IMR-90 (cell line): ENCODE results near the gene FBXL20. TPM values are rescaled to one million over a fixed set of nuclear protein-coding genes. Genes with fewer than 3 reads are reported as not detected.

Experiments
- ATAC-seq: fragments of 200-7000 bp; cut with Tn5 transposase; 2 replicates; pipeline ENCODE4 v1.9.1; 2020; ENCODE audit warnings: low read depth, mild to moderate bottlenecking, moderate library complexity
- BruUV-seq: library from RNA; stranded (reverse); fragments of 400-500 nt; replicated peaks from 2 replicates; lab custom pipeline; 2021; lab: Mats Ljungman, UMichigan
- CTCF ChIA-PET: fragments of 300-600 bp; formaldehyde crosslinking; extraction: SDS; loops from one replicate; lab custom pipeline; 2021; ENCODE audit warnings: antibody characterized with exemption; lab: Yijun Ruan, JAX
- POLR2A ChIA-PET: fragments of 300-600 bp; sonication (Branson Sonifier 250); formaldehyde crosslinking; loops from one replicate; lab custom pipeline; 2022; ENCODE audit warnings: antibody characterized with exemption; ENCODE audit not compliant: unreplicated experiment; lab: Charles Lee
- DNase-seq: peaks from one replicate; pipeline ENCODE4 v3.0.0; 2013
- H2AFZ ChIP-seq: replicated peaks from 2 replicates; pipeline ENCODE3; 2013; ENCODE audit warnings: low read length, mild to moderate bottlenecking; ENCODE audit not compliant: poor library complexity
- H2AK5ac ChIP-seq: 2 replicates; pipeline ENCODE4 v1.6.1; 2013; ENCODE audit warnings: low read depth, low read length, inconsistent platforms
- H2AK9ac ChIP-seq: replicated peaks from 2 replicates; pipeline ENCODE3; 2013; ENCODE audit warnings: mild to moderate bottlenecking, low read depth, low read length, moderate library complexity; ENCODE audit not compliant: poor library complexity
- H2BK120ac ChIP-seq: 2 replicates; pipeline ENCODE4 v1.6.1; 2013; ENCODE audit warnings: low read depth, low read length, inconsistent platforms
- H2BK15ac ChIP-seq: 3 replicates; pipeline ENCODE4 v1.6.1; 2013; ENCODE audit warnings: low read depth, low read length, inconsistent platforms
- H2BK20ac ChIP-seq: 2 replicates; pipeline ENCODE4 v1.6.1; 2013; ENCODE audit warnings: low read depth, mild to moderate bottlenecking, inconsistent platforms, low read length, moderate library complexity
- H2BK5ac ChIP-seq: 2 replicates; pipeline ENCODE4 v1.6.1; 2013; ENCODE audit warnings: mild to moderate bottlenecking, low read depth, low read length, inconsistent platforms; ENCODE audit not compliant: poor library complexity, severe bottlenecking
- H3K14ac ChIP-seq: replicated peaks from 2 replicates; pipeline ENCODE4 v1.6.1; 2013; ENCODE audit warnings: low read depth, low read length, inconsistent platforms
- H3K18ac ChIP-seq: 2 replicates; pipeline ENCODE4 v1.6.1; 2013; ENCODE audit warnings: low read depth, low read length, control low read depth
- H3K23ac ChIP-seq: 2 replicates; pipeline ENCODE4 v1.6.1; 2013; ENCODE audit warnings: low read depth, low read length, inconsistent platforms
- H3K27ac ChIP-seq: 2 replicates; pipeline ENCODE4 v1.5.1; 2013; ENCODE audit warnings: mild to moderate bottlenecking, control low read depth, low read length; ENCODE audit not compliant: insufficient read depth
- H3K27me3 ChIP-seq: 2 replicates; pipeline ENCODE4 v1.6.1; 2013; ENCODE audit warnings: low read length; ENCODE audit not compliant: control insufficient read depth, insufficient read depth
- H3K36me3 ChIP-seq: 2 replicates; pipeline ENCODE4 v1.6.1; 2013; ENCODE audit warnings: low read length, mixed read lengths; ENCODE audit not compliant: control insufficient read depth, insufficient read depth
- H3K4ac ChIP-seq: 2 replicates; pipeline ENCODE4 v1.6.1; 2013; ENCODE audit warnings: low read depth, low read length, inconsistent platforms
- H3K4me1 ChIP-seq: 2 replicates; pipeline ENCODE4 v1.6.1; 2013; ENCODE audit warnings: low read length, mixed read lengths; ENCODE audit not compliant: control insufficient read depth, insufficient read depth
- H3K4me2 ChIP-seq: 2 replicates; pipeline ENCODE4 v1.6.1; 2013; ENCODE audit warnings: low read depth, mild to moderate bottlenecking, control low read depth, low read length, moderate library complexity
- H3K4me3 ChIP-seq: 2 replicates; pipeline ENCODE4 v1.5.1; 2013; ENCODE audit warnings: low read depth, mild to moderate bottlenecking, control low read depth, low read length, moderate library complexity; ENCODE audit not compliant: insufficient read depth
- H3K56ac ChIP-seq: 2 replicates; pipeline ENCODE4 v1.6.1; 2013; ENCODE audit warnings: low read length, inconsistent platforms; ENCODE audit not compliant: insufficient read depth; ENCODE audit errors: extremely low read depth
- H3K79me1 ChIP-seq, 2 experiments: 2 replicates each; pipeline ENCODE4 v1.6.1; 2013; ENCODE audit warnings: low read length in 2 of 2, inconsistent platforms in 1 of 2, low read depth in 1 of 2
- H3K9ac ChIP-seq: 2 replicates; pipeline ENCODE4 v1.6.1; 2013; ENCODE audit warnings: low read depth, low read length, control low read depth
- H3K9me1 ChIP-seq: 2 replicates; pipeline ENCODE4 v1.6.1; 2013; ENCODE audit warnings: low read length, inconsistent platforms; ENCODE audit not compliant: insufficient read depth
- H3K9me3 ChIP-seq: 2 replicates; pipeline ENCODE4 v1.6.1; 2013; ENCODE audit warnings: low read length; ENCODE audit not compliant: control insufficient read depth, insufficient read depth
- H4K20me1 ChIP-seq: 2 replicates; pipeline ENCODE4 v1.6.1; 2013; ENCODE audit warnings: low read length, inconsistent platforms; ENCODE audit not compliant: insufficient read depth
- H4K5ac ChIP-seq: 2 replicates; pipeline ENCODE4 v1.6.1; 2013; ENCODE audit warnings: mild to moderate bottlenecking, low read depth, low read length, control low read depth
- H4K8ac ChIP-seq, 2 experiments: 2 replicates each; pipeline ENCODE4 v1.6.1; 2013; ENCODE audit warnings: low read depth in 2 of 2, low read length in 2 of 2, control low read depth in 1 of 2, inconsistent platforms in 1 of 2
- H4K91ac ChIP-seq: 2 replicates; pipeline ENCODE4 v1.6.1; 2013; ENCODE audit warnings: low read depth, low read length, inconsistent platforms; ENCODE audit not compliant: insufficient read depth
- BHLHE40 ChIP-seq: fragments of 150-350 bp; IDR thresholded peaks from 2 replicates; pipeline ENCODE4 v1.6.1; 2016; ENCODE audit warnings: mild to moderate bottlenecking, low read depth, low read length
- CEBPB ChIP-seq: IDR thresholded peaks from 2 replicates; pipeline ENCODE4 v1.6.1; 2012; ENCODE audit warnings: low read depth, low read length, improper control_type of control experiment
- CHD1 ChIP-seq: IDR thresholded peaks from 2 replicates; pipeline ENCODE4 v1.6.1; 2012; ENCODE audit warnings: low read depth, low read length, improper control_type of control experiment
- CTCF ChIP-seq: conservative IDR thresholded peaks from 2 replicates; pipeline ENCODE4 v1.5.1; 2012; ENCODE audit warnings: mild to moderate bottlenecking, low read depth, low read length, improper control_type of control experiment
- ELK1 ChIP-seq: fragments of 150-350 bp; IDR thresholded peaks from 2 replicates; pipeline ENCODE4 v1.6.1; 2016; ENCODE audit warnings: low read depth, mild to moderate bottlenecking, low read length, moderate library complexity, borderline replicate concordance
- FOS ChIP-seq: fragments of 150-350 bp; IDR thresholded peaks from 2 replicates; pipeline ENCODE4 v1.6.1; 2016; ENCODE audit warnings: low read depth, low read length
- MAFK ChIP-seq: IDR thresholded peaks from 2 replicates; pipeline ENCODE4 v1.6.1; 2012; ENCODE audit warnings: low read depth, low read length, improper control_type of control experiment
- MAZ ChIP-seq: IDR thresholded peaks from 2 replicates; pipeline ENCODE4 v1.6.1; 2012; ENCODE audit warnings: low read depth, mild to moderate bottlenecking, low read length, improper control_type of control experiment, moderate library complexity, borderline replicate concordance
- MXI1 ChIP-seq: IDR thresholded peaks from 2 replicates; pipeline ENCODE4 v1.6.1; 2012; ENCODE audit warnings: low read depth, mild to moderate bottlenecking, low read length, moderate library complexity, borderline replicate concordance
- NFE2L2 ChIP-seq: fragments of 150-350 bp; IDR thresholded peaks from 2 replicates; pipeline ENCODE4 v1.6.1; 2016; ENCODE audit warnings: low read depth, mild to moderate bottlenecking, low read length
- POLR2A ChIP-seq: IDR thresholded peaks from 2 replicates; pipeline ENCODE4 v1.6.1; 2012; ENCODE audit warnings: mild to moderate bottlenecking, low read depth, low read length
- RAD21 ChIP-seq: IDR thresholded peaks from 2 replicates; pipeline ENCODE4 v1.6.1; 2012; ENCODE audit warnings: low read length, improper control_type of control experiment
- RCOR1 ChIP-seq: IDR thresholded peaks from 2 replicates; pipeline ENCODE4 v1.6.1; 2012; ENCODE audit warnings: mild to moderate bottlenecking, low read length, improper control_type of control experiment; ENCODE audit not compliant: insufficient replicate concordance
- RFX5 ChIP-seq: IDR thresholded peaks from 2 replicates; pipeline ENCODE4 v1.8.0; 2012; ENCODE audit warnings: low read depth, mild to moderate bottlenecking, low read length, moderate library complexity
- SMC3 ChIP-seq: fragments of 150-350 bp; IDR thresholded peaks from 2 replicates; pipeline ENCODE4 v1.6.1; 2016; ENCODE audit warnings: low read depth, mild to moderate bottlenecking, antibody characterized with exemption, low read length, moderate library complexity
- USF2 ChIP-seq: fragments of 150-350 bp; IDR thresholded peaks from 2 replicates; pipeline ENCODE4 v1.6.1; 2017; ENCODE audit warnings: mild to moderate bottlenecking, antibody characterized with exemption, low read length, low read depth
- WGBS, 2 experiments: methylation state at CpG; one replicate each; pipeline versions ENCODE4 v1.1.5 to v1.1.7; 2013; ENCODE audit warnings: missing lambda C conversion rate in 2 of 2; ENCODE audit not compliant: insufficient read length in 1 of 2; ENCODE audit errors: extremely low coverage in 2 of 2; 5-methylcytosine and 5-hydroxymethylcytosine counted together
- dilution Hi-C: fragments of 300-500 bp; cut with HindIII; formaldehyde crosslinking; loops from one replicate; pipeline ENCODE4 v1.14.3; 2018; ENCODE audit warnings: low sequenced_read_pairs; ENCODE audit not compliant: unreplicated experiment
- in situ Hi-C: fragments of 300-500 bp; cut with MboI; formaldehyde crosslinking; loops from 3 replicates; pipeline ENCODE4 v1.14.3; 2019; ENCODE audit warnings: low sequenced_read_pairs, inconsistent platforms, mixed read lengths
- intact Hi-C: fragments of 100-400 bp; cut with micrococcal nuclease; formaldehyde crosslinking; loops from 2 replicates; pipeline ENCODE4 v1.10.0; 2022
- polyA plus RNA-seq, 3 experiments: library from polyadenylated mRNA; depleted of rRNA; stranded (reverse); fragments of >200 nt; gene quantifications; 2 replicates each; pipeline ENCODE4 v1.2.3, GENCODE V29; 2012; ENCODE audit warnings: low replicate concordance in 1 of 3
- total RNA-seq: library from RNA; depleted of rRNA; stranded (reverse); fragments of >200 nt; gene quantifications from 2 replicates; pipeline ENCODE4 v1.2.3, GENCODE V29; 2012

FBXL20 gene
- total and polyA plus RNA-seq, 2 of the 4 experiments (the other 2 are of a cell fraction) = 4.1 to 13.8 TPM

- Histone ChIP-seq H3K23ac (no peak overlapping the region), H2BK20ac (no peak overlapping the region), H2BK15ac (no peak overlapping the region), H2AK9ac (no peak overlapping the region), H3K79me1 (no peaks in the 10 kb centered on the region; a peak in 1 of 4 replicates), H3K18ac (no peak overlapping the region), H3K9ac (no peak overlapping the region), H3K56ac (no peak overlapping the region), H3K27ac (no peak overlapping the region), H3K9me3 (no peaks in the 10 kb centered on the region), H3K4ac (no peak overlapping the region), H3K9me1 (no peaks in the 10 kb centered on the region), H4K20me1 (no peaks in the 10 kb centered on the region), H2BK5ac (no peak overlapping the region), H4K8ac (no peak overlapping the region), H4K91ac (no peak overlapping the region), H3K36me3 (no peaks in the 10 kb centered on the region; the same call in 1 of the 2 replicates), H4K5ac (no peak overlapping the region), H3K14ac (no peak overlapping the region), H2BK120ac (no peak overlapping the region), H3K4me1 (no peaks in the 10 kb centered on the region), H2AK5ac (no peak overlapping the region), H3K4me3 (no peak overlapping the region), H3K27me3 (no peaks in the 10 kb centered on the region), H2AFZ (no peak overlapping the region), H3K4me2 (no peak overlapping the region)
- BruUV-seq = no TSS peak
- no peak for TF ChIP-seq POLR2A
- no peak for TF ChIP-seq RCOR1
- no peak for TF ChIP-seq USF2
- no peak for TF ChIP-seq MAFK
- TF ChIP-seq SMC3 = no peak
- no peak for TF ChIP-seq BHLHE40
- TF ChIP-seq ELK1 = no peak
- no peak for TF ChIP-seq RAD21
- TF ChIP-seq CEBPB = no peak
- TF ChIP-seq MAZ = no peak
- no peak for TF ChIP-seq CHD1
- no peak for TF ChIP-seq CTCF
- TF ChIP-seq NFE2L2 = no peak
- no peak for TF ChIP-seq RFX5
- TF ChIP-seq FOS = no peak
- no peak for TF ChIP-seq MXI1
- no peak for ATAC-seq
- in situ Hi-C loops = no loop called here
- intact Hi-C loops = loop anchor here (5.0 to 10.0 kb wide), 2 partner anchors 40 to 68 kb away; no protein-coding TSS in a partner anchor
- dilution Hi-C loops = no loop called here
- 88% methylated on average over 4 of the region's 4 CpGs; no CpG with 5 or more reads in 1 of the 2 experiments for WGBS, 2 experiments
- ChIA-PET CTCF (no interaction called here), POLR2A (no interaction called here)
- no peak for DNase-seq
These were observed 74.3 kb downstream of the FBXL20 start for GRCh38 chr17:39327109-39327508.
